Breast epithelium (tissue), 3 donors: ENCODE data around the gene IL1F10.

Experiments
- CTCF ChIP-seq, 3 donors: fragments of 450-650 bp; IDR thresholded peaks; one replicate each; pipeline ENCODE4 v1.5.1; 2016 to 2017; ENCODE audit warnings: antibody characterized with exemption in 3 of 3, mild to moderate bottlenecking in 3 of 3, moderate library complexity in 3 of 3
- POLR2A ChIP-seq: fragments of 450-650 bp; IDR thresholded peaks from one replicate; pipeline ENCODE4 v1.6.1; 2016; ENCODE audit warnings: antibody characterized with exemption, mild to moderate bottlenecking, moderate library complexity
- POLR2AphosphoS5 ChIP-seq, 3 donors: sonication (generic); formaldehyde crosslinking; IDR thresholded peaks; one replicate each; pipeline ENCODE4 v1.6.1; 2017; ENCODE audit warnings: antibody characterized with exemption in 3 of 3

GRCh38 chr2:113089916-113090315 lies 22.1 kb downstream of the IL1F10 start:
- TF ChIP-seq POLR2AphosphoS5 (IDR thresholded peaks at IDR 0.05) (no peak), POLR2A (no peak), CTCF (IDR thresholded peaks at IDR 0.05) (no peak)
